Measurements from ENCODE around the gene THSD7A. TPM values are rescaled to one million over a fixed set of nuclear protein-coding genes. Genes with fewer than 3 reads are reported as not detected.

Gene THSD7A
- total RNA-seq, 1 donor from 2014 or later = 0.28 TPM

DNA sequence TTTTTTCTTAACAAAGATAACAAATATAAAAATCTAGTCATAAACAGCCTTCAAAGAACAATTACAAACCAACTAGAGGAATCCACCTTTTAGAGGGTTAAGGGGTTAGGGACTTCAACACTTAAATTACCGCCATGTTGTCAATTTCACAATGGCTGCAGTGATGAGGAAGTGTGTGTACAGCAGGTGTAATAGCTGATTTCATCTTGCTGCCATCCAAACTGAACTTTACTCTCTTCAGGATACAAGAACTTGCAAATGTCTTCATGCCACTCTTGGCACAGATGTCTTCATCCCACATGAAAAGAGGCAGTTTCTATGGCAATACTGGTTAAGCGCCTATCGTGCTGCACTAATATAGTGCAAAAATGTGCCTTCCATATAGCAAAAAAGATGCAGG, 457.4 kb downstream of the THSD7A start:
- H3K9me3 ChIP-seq (ENCODE audit: low read depth) = no peaks in the 10 kb centered on the region
- no peak overlapping the region for H3K4me3 Mint-ChIP-seq
- H3K4me1 Mint-ChIP-seq = no peaks in the 10 kb centered on the region
- no peaks in the 10 kb centered on the region for H3K27me3 ChIP-seq
- H3K27ac Mint-ChIP-seq = no peak overlapping the region
- no peak overlapping the region for H3K4me3 ChIP-seq
- H3K79me2 ChIP-seq (ENCODE audit: low read depth) = no peaks in the 10 kb centered on the region
- no peak overlapping the region for H2AFZ ChIP-seq (replicated peaks)
- no peak overlapping the region for H3K27ac ChIP-seq
- H3K27me3 Mint-ChIP-seq (ENCODE audit: insufficient read depth, low read depth) = no peaks in the 10 kb centered on the region
- no peaks in the 10 kb centered on the region for H3K36me3 ChIP-seq
- H3K9ac ChIP-seq = no peak overlapping the region
- TF ChIP-seq, protein P1, sequence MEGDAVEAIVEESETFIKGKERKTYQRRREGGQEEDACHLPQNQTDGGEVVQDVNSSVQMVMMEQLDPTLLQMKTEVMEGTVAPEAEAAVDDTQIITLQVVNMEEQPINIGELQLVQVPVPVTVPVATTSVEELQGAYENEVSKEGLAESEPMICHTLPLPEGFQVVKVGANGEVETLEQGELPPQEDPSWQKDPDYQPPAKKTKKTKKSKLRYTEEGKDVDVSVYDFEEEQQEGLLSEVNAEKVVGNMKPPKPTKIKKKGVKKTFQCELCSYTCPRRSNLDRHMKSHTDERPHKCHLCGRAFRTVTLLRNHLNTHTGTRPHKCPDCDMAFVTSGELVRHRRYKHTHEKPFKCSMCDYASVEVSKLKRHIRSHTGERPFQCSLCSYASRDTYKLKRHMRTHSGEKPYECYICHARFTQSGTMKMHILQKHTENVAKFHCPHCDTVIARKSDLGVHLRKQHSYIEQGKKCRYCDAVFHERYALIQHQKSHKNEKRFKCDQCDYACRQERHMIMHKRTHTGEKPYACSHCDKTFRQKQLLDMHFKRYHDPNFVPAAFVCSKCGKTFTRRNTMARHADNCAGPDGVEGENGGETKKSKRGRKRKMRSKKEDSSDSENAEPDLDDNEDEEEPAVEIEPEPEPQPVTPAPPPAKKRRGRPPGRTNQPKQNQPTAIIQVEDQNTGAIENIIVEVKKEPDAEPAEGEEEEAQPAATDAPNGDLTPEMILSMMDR (IDR thresholded peaks at IDR 0.05) = no peak
- TF ChIP-seq EZH2phosphoT487 (IDR thresholded peaks at IDR 0.05) = no peak
- no peak for TF ChIP-seq EZH2 (IDR thresholded peaks at IDR 0.05)
- H4K20me1 ChIP-seq (ENCODE audit: low read depth) = no peaks in the 10 kb centered on the region
- no peaks in the 10 kb centered on the region for H3K9me3 Mint-ChIP-seq
- no peaks in the 10 kb centered on the region for H3F3A ChIP-seq (ENCODE audit: low read depth)
- no peaks in the 10 kb centered on the region for H3K4me1 ChIP-seq
- no peak for DNase-seq (ENCODE audit: low spot score)
- H3K4me2 ChIP-seq = no peak overlapping the region
- no peaks in the 10 kb centered on the region for H3K36me3 Mint-ChIP-seq

DNA sequence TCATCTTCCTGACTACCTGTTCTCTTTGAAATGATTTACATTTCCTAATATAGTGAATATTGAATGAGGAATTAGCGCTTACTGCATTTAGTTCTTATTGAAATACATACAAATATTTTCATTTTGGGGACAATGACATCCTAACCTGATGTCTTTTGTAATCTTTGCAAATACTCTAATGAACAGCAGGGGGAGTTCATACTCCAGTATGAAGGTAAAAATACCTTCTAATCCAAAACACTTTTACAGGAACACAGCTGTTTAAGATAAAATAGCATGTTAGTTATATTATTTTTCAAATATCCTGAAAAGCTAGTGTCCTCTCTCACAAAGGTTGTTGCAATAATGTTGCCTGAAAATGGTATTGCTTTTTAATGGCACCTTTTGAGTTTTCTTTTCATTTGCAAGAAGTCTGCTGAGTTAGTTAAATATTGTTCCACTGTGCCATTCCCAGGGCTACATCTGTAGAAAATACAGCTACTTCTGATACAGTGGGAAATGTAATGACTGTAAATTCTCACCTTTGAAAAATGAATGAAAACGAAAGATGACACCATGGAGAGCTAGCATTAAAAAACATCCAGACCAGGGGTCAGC, 458.4 kb downstream of the THSD7A start:
- no peaks in the 10 kb centered on the region for H3K36me3 Mint-ChIP-seq
- no peak overlapping the region for H3K4me3 Mint-ChIP-seq
- no peaks in the 10 kb centered on the region for H3K27me3 ChIP-seq
- H3K4me1 Mint-ChIP-seq = no peaks in the 10 kb centered on the region
- H3K79me2 ChIP-seq (ENCODE audit: low read depth) = no peaks in the 10 kb centered on the region
- no peak overlapping the region for H3K9ac ChIP-seq
- H3K4me3 ChIP-seq = no peak overlapping the region
- H3K4me1 ChIP-seq = no peaks in the 10 kb centered on the region
- peak overlapping the region; percentile 23 for H2AFZ ChIP-seq (replicated peaks)
- no peaks in the 10 kb centered on the region for H3K9me3 Mint-ChIP-seq
- H3K27ac Mint-ChIP-seq = no peak overlapping the region
- no peaks in the 10 kb centered on the region for H3F3A ChIP-seq (ENCODE audit: low read depth)
- H3K27ac ChIP-seq = no peak overlapping the region
- no peaks in the 10 kb centered on the region for H3K27me3 Mint-ChIP-seq (ENCODE audit: insufficient read depth, low read depth)
- no peaks in the 10 kb centered on the region for H3K9me3 ChIP-seq (ENCODE audit: low read depth)
- no peak overlapping the region for H3K4me2 ChIP-seq
- no peaks in the 10 kb centered on the region for H3K36me3 ChIP-seq
- DNase-seq (ENCODE audit: low spot score) = peak; percentile 37
- no peak for TF ChIP-seq EZH2 (IDR thresholded peaks at IDR 0.05)
- TF ChIP-seq, protein P1 (IDR thresholded peaks at IDR 0.05) = peak; percentile 73
- no peaks in the 10 kb centered on the region for H4K20me1 ChIP-seq (ENCODE audit: low read depth)

DNA sequence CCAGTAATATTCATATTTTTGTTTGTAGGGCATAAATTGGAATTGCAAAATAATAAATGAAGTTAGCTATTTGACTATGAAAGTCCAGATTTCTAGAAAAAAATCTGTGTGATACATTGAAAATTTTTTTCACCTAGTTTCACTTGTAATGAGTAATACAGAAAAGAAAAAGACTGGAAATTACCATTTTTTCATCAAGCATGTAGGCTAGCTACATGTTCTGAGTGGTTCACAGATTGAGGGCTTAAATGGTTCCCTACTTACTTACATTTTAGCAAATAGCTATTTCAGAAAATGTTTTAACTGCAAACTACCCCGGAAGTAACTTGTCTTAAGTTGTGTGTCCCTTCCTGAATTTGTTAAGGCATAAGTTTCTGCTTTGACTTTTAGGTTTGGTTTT, 462.3 kb downstream of the THSD7A start:
- H3K36me3 ChIP-seq = no peaks in the 10 kb centered on the region
- no peak for DNase-seq (ENCODE audit: low spot score)
- Mint-ChIP-seq H3K27me3 (ENCODE audit: insufficient read depth, low read depth) (no peaks in the 10 kb centered on the region), H3K4me1 (no peaks in the 10 kb centered on the region), H3K9me3 (no peaks in the 10 kb centered on the region), H3K36me3 (no peaks in the 10 kb centered on the region), H3K4me3 (no peak overlapping the region), H3K27ac (no peak overlapping the region)
- no peaks in the 10 kb centered on the region for H3K4me1 ChIP-seq
- no peak overlapping the region for H2AFZ ChIP-seq (replicated peaks)
- H3K79me2 ChIP-seq (ENCODE audit: low read depth) = no peaks in the 10 kb centered on the region
- no peaks in the 10 kb centered on the region for H3F3A ChIP-seq (ENCODE audit: low read depth)
- H4K20me1 ChIP-seq (ENCODE audit: low read depth) = no peaks in the 10 kb centered on the region
- no peak overlapping the region for H3K4me3 ChIP-seq
- no peaks in the 10 kb centered on the region for H3K9me3 ChIP-seq (ENCODE audit: low read depth)
- no peak overlapping the region for H3K27ac ChIP-seq
- TF ChIP-seq EZH2 (IDR thresholded peaks at IDR 0.05) (no peak), EZH2phosphoT487 (IDR thresholded peaks at IDR 0.05) (no peak)
- TF ChIP-seq, protein P1 (IDR thresholded peaks at IDR 0.05) = no peak
- no peaks in the 10 kb centered on the region for H3K27me3 ChIP-seq
- no peak overlapping the region for H3K4me2 ChIP-seq
- no peak overlapping the region for H3K9ac ChIP-seq

Measured in neural progenitor cell (in vitro differentiated cells).